ENCODE results near the gene CRYBG2.

CRYBG2 gene

DNA sequence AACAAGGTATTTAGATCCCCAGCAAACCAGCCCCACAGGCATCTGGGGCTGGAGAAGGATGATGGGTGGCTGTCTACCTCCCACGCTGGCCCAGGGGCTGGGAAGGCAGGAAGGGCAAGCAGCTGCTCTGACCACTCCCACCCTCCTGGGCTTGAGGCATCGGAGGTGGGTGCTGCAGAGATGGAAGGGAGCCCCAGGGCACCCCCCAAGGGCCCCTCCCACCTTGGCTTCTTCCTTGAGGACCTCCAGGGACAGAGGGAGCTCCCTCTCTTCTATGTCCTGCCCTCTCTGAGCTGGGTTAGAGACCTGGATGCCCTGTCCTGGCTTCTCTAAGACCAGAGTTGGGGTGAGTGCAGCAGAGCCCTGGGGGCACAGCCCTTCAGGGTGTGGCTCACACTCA, 33.0 kb downstream of the CRYBG2 start:
- Histone ChIP-seq H3K36me3 (ENCODE audit: insufficient read depth, low read length) (no peaks in the 10 kb centered on the region), H3K79me2 (ENCODE audit: insufficient read depth, low read length) (no peaks in the 10 kb centered on the region), H3K4me2 (ENCODE audit: insufficient read depth, low read length) (peak overlapping the region; percentile 52; the same call in 1 of the 2 replicates), H3K4me3 (ENCODE audit: low read depth in 1 of 2, low read length in 2 of 2) (no peak overlapping the region), H3K9me3 (ENCODE audit: insufficient read depth, low read length, severe bottlenecking) (no peaks in the 10 kb centered on the region), H3K27ac (ENCODE audit: low read length) (no peak overlapping the region; the same call in 1 of the 2 replicates), H3K4me1 (ENCODE audit: insufficient read depth, low read length) (peaks cover 14% of the 10 kb centered on the region), H4K20me1 (ENCODE audit: insufficient read depth, low read length) (no peaks in the 10 kb centered on the region), H3K27me3 (ENCODE audit: insufficient read depth, low read length, poor library complexity) (no peaks in the 10 kb centered on the region), H2AFZ (ENCODE audit: low read depth, low read length) (0 out of 2 replicates have a peak overlapping the region, but pooled peaks have one; percentile 71), H3K9ac (ENCODE audit: low read depth, low read length) (peak overlapping the region; percentile 17; the same call in 1 of the 2 replicates)
- no peak for DNase-seq
- ATAC-seq (ENCODE audit: insufficient read depth, low read depth): no peak
- no peak for TF ChIP-seq EZH2 (IDR thresholded peaks at IDR 0.05; ENCODE audit: borderline replicate concordance, low read depth, low read length, severe bottlenecking)
- TF ChIP-seq, protein P1, sequence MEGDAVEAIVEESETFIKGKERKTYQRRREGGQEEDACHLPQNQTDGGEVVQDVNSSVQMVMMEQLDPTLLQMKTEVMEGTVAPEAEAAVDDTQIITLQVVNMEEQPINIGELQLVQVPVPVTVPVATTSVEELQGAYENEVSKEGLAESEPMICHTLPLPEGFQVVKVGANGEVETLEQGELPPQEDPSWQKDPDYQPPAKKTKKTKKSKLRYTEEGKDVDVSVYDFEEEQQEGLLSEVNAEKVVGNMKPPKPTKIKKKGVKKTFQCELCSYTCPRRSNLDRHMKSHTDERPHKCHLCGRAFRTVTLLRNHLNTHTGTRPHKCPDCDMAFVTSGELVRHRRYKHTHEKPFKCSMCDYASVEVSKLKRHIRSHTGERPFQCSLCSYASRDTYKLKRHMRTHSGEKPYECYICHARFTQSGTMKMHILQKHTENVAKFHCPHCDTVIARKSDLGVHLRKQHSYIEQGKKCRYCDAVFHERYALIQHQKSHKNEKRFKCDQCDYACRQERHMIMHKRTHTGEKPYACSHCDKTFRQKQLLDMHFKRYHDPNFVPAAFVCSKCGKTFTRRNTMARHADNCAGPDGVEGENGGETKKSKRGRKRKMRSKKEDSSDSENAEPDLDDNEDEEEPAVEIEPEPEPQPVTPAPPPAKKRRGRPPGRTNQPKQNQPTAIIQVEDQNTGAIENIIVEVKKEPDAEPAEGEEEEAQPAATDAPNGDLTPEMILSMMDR (IDR thresholded peaks at IDR 0.05; ENCODE audit: borderline replicate concordance, extremely low read depth, low read length, poor library complexity, severe bottlenecking): no peak

DNA sequence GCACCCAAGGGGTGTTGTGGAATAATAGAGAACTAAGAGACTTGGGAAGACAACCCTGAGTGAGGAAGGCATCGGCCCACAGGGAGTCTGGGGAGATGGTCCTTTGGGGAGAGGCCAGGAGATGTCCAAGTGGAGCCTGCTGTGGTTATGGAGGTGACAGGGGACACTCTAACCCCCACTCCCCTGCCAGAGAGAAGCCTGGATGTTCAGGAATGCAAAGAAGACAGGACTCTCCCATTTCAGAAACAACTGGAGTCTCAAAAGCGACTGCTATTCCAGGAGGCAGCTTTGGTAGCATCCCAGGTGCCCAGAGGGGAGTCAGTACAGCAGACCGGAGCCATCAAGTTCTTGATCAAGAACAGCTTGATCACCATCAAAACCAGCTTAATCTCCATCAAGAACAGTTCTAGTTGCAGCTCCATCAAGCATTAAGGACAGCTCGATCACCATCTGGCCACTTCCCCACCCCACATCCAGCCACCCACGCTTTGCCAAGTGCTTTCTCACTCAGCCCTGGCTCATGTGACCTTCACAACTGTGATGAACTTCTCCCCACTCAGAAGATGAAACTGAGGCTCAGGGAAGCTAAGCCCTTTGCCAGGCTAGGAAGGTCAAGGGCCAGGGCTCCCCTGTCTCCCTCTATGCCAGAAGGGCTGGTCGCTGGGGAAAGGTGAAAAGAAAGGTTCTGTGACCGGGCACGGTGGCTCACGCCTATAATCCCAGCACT, 35.4 kb downstream of the CRYBG2 start:
- H3K27ac ChIP-seq (ENCODE audit: low read length): no peak overlapping the region
- no peak overlapping the region for H3K9ac ChIP-seq (ENCODE audit: low read depth, low read length)
- ATAC-seq (ENCODE audit: insufficient read depth, low read depth) (no peak), DNase-seq (no peak)
- TF ChIP-seq EZH2 (IDR thresholded peaks at IDR 0.05; ENCODE audit: borderline replicate concordance, low read depth, low read length, severe bottlenecking): no peak
- TF ChIP-seq, protein P1 (IDR thresholded peaks at IDR 0.05; ENCODE audit: borderline replicate concordance, extremely low read depth, low read length, poor library complexity, severe bottlenecking): no peak
- peaks cover 19% of the 10 kb centered on the region for H3K4me1 ChIP-seq (ENCODE audit: insufficient read depth, low read length)
- no peaks in the 10 kb centered on the region for H3K9me3 ChIP-seq (ENCODE audit: insufficient read depth, low read length, severe bottlenecking)
- H3K27me3 ChIP-seq (ENCODE audit: insufficient read depth, low read length, poor library complexity): no peaks in the 10 kb centered on the region
- no peak overlapping the region for H2AFZ ChIP-seq (ENCODE audit: low read depth, low read length)
- no peaks in the 10 kb centered on the region for H3K79me2 ChIP-seq (ENCODE audit: insufficient read depth, low read length)
- no peaks in the 10 kb centered on the region for H3K36me3 ChIP-seq (ENCODE audit: insufficient read depth, low read length)
- H4K20me1 ChIP-seq (ENCODE audit: insufficient read depth, low read length): no peaks in the 10 kb centered on the region
- no peak overlapping the region for H3K4me2 ChIP-seq (ENCODE audit: insufficient read depth, low read length)
- H3K4me3 ChIP-seq (ENCODE audit: low read depth in 1 of 2, low read length in 2 of 2): no peak overlapping the region

DNA sequence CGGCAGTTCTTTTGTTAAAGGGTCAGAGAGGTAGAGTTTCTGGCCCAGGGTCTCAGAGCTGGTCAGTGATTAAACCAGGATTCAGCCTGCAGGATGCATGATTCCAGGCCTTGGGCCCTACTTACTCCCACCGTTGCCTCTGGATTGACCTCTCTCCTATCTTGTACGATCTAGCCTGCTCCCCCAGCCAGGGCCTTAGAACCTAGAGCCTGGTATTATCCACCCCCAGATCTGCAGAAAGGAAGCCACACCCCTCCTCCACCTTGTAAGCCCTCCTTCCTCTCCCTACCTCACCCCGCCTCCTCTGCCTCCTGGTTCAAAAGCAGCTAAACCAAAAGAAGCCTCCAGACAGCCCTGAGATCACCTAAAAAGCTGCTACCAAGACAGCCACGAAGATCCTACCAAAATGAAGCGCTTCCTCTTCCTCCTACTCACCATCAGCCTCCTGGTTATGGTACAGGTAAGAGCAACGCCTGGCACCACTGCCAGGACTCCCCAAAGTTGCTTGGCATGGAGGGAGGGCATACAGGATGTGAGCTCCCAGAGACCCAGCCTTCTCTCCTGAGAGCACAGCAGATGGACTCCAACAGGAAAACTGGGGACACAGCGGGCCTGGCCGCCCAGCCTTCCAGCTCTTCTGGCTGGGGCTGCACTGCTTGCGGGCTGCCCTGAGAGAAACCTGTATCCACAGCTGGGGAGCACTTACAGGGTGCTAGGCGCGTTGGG, 36.2 kb downstream of the CRYBG2 start, which contains the start of gene CD52:
Gene CD52 (plus strand): TSS at position 347 of the 726 bp plus-strand sequence. CDS start 60 bp downstream, at position 407.
- Histone ChIP-seq H3K4me2 (ENCODE audit: insufficient read depth, low read length) (no peak within 1 kb of the TSS), H3K79me2 (ENCODE audit: insufficient read depth, low read length) (no peaks in the 10 kb centered on the region), H3K27me3 (ENCODE audit: insufficient read depth, low read length, poor library complexity) (no peaks in the 10 kb centered on the region), H3K9ac (ENCODE audit: low read depth, low read length) (no peak within 1 kb of the TSS), H3K36me3 (ENCODE audit: insufficient read depth, low read length) (no peaks in the 10 kb centered on the region), H4K20me1 (ENCODE audit: insufficient read depth, low read length) (no peaks in the 10 kb centered on the region), H3K9me3 (ENCODE audit: insufficient read depth, low read length, severe bottlenecking) (no peaks in the 10 kb centered on the region), H3K4me1 (ENCODE audit: insufficient read depth, low read length) (peaks cover 19% of the 10 kb centered on the region), H3K4me3 (ENCODE audit: low read depth in 1 of 2, low read length in 2 of 2) (no peak within 1 kb of the TSS), H2AFZ (ENCODE audit: low read depth, low read length) (no peak within 1 kb of the TSS), H3K27ac (ENCODE audit: low read length) (no peak within 1 kb of the TSS)
- no peak for TF ChIP-seq EZH2 (IDR thresholded peaks at IDR 0.05; ENCODE audit: borderline replicate concordance, low read depth, low read length, severe bottlenecking)
- TF ChIP-seq, protein P1 (IDR thresholded peaks at IDR 0.05; ENCODE audit: borderline replicate concordance, extremely low read depth, low read length, poor library complexity, severe bottlenecking): no peak
- ATAC-seq (ENCODE audit: insufficient read depth, low read depth) (peak; percentile 57), DNase-seq (peak; percentile 60)
